Astrocyte (in vitro differentiated cells and primary cell): ENCODE results near the gene PIK3R6. TPM values are rescaled to one million over a fixed set of nuclear protein-coding genes. Genes with fewer than 3 reads are reported as not detected.

Source experiments
- DNase-seq: peaks from one replicate; pipeline ENCODE4 v3.0.0-alpha.2; 2010; ENCODE audit warnings: low read depth
- FAIRE-seq: peaks from 2 replicates; lab custom pipeline; 2011; peaks lifted over from hg19 to GRCh38; lab: Jason Lieb, UNC
- H2AFZ ChIP-seq: 2 replicates; pipeline ENCODE4 v1.6.0; 2012; ENCODE audit warnings: low read depth, low read length, inconsistent platforms
- H3K27ac ChIP-seq: 2 replicates; pipeline ENCODE4 v1.5.1; 2011; ENCODE audit warnings: low read depth, low read length, inconsistent platforms
- H3K27me3 ChIP-seq: 2 replicates; pipeline ENCODE4 v1.6.0; 2011; ENCODE audit warnings: low read length, inconsistent platforms; ENCODE audit not compliant: insufficient read depth
- H3K36me3 ChIP-seq: 2 replicates; pipeline ENCODE4 v1.5.1; 2011; ENCODE audit warnings: low read length, inconsistent platforms; ENCODE audit not compliant: insufficient read depth
- H3K4me1 ChIP-seq: 2 replicates; pipeline ENCODE4 v1.5.1; 2011; ENCODE audit warnings: low read length, inconsistent platforms; ENCODE audit not compliant: insufficient read depth
- H3K4me2 ChIP-seq: 2 replicates; pipeline ENCODE4 v1.6.0; 2012; ENCODE audit warnings: low read length, inconsistent platforms
- H3K4me3 ChIP-seq: 2 replicates; pipeline ENCODE4 v1.5.1; 2011; ENCODE audit warnings: low read depth, mild to moderate bottlenecking, low read length, inconsistent platforms; ENCODE audit not compliant: insufficient read depth
- H3K79me2 ChIP-seq: 2 replicates; pipeline ENCODE4 v1.6.0; 2012; ENCODE audit warnings: mild to moderate bottlenecking, low read length, inconsistent platforms; ENCODE audit not compliant: insufficient read depth
- H3K9ac ChIP-seq: 2 replicates; pipeline ENCODE4 v1.6.0; 2012; ENCODE audit warnings: mild to moderate bottlenecking, low read length, inconsistent platforms
- H3K9me3 ChIP-seq: 2 replicates; pipeline ENCODE4 v1.5.1; 2012; ENCODE audit warnings: low read depth, mild to moderate bottlenecking, low read length, inconsistent platforms; ENCODE audit not compliant: insufficient read depth
- H4K20me1 ChIP-seq: 2 replicates; pipeline ENCODE4 v1.6.0; 2012; ENCODE audit warnings: low read length, inconsistent platforms; ENCODE audit not compliant: insufficient read depth
- H3K27ac Mint-ChIP-seq: one replicate; pipeline ENCODE4 v1.8.0; 2021; ENCODE audit warnings: mild to moderate bottlenecking, mixed read lengths; ENCODE audit not compliant: unreplicated experiment
- H3K27me3 Mint-ChIP-seq: one replicate; pipeline ENCODE4 v1.8.0; 2021; ENCODE audit warnings: low read depth, mixed read lengths; ENCODE audit not compliant: unreplicated experiment
- H3K36me3 Mint-ChIP-seq: one replicate; pipeline ENCODE4 v1.8.0; 2021; ENCODE audit warnings: low read depth, mixed read lengths; ENCODE audit not compliant: unreplicated experiment
- H3K4me1 Mint-ChIP-seq: one replicate; pipeline ENCODE4 v1.8.0; 2021; ENCODE audit warnings: low read depth, mixed read lengths; ENCODE audit not compliant: unreplicated experiment
- H3K4me3 Mint-ChIP-seq: one replicate; pipeline ENCODE4 v1.8.0; 2021; ENCODE audit warnings: mild to moderate bottlenecking, moderate library complexity, mixed read lengths; ENCODE audit not compliant: unreplicated experiment
- H3K9me3 Mint-ChIP-seq: one replicate; pipeline ENCODE4 v1.8.0; 2021; ENCODE audit warnings: mild to moderate bottlenecking, mixed read lengths; ENCODE audit not compliant: unreplicated experiment
- CTCF ChIP-seq: IDR thresholded peaks from 2 replicates; pipeline ENCODE4 v1.5.1; 2011; ENCODE audit warnings: low read depth, mild to moderate bottlenecking, inconsistent platforms, low read length, moderate library complexity; ENCODE audit not compliant: insufficient read depth
- EZH2 ChIP-seq: IDR thresholded peaks from 2 replicates; pipeline ENCODE4 v1.6.1; 2012; ENCODE audit warnings: mild to moderate bottlenecking, low read length, inconsistent platforms; ENCODE audit not compliant: insufficient read depth
- total RNA-seq: library from RNA; stranded (reverse); gene quantifications from 2 replicates; pipeline ENCODE4 v1.2.1, GENCODE V29; 2021

The PIK3R6 gene
- total RNA-seq, 1 donor from 2014 or later = not detected

GRCh38 chr17:8821446-8822105 is 45.9 kb downstream of the PIK3R6 start:
- Histone ChIP-seq H3K9me3 (peaks cover 2% of the 10 kb centered on the region), H3K4me2 (no peak overlapping the region), H3K27me3 (no peaks in the 10 kb centered on the region), H4K20me1 (no peaks in the 10 kb centered on the region), H3K9ac (no peak overlapping the region), H3K4me3 (no peak overlapping the region), H2AFZ (no peak overlapping the region), H3K27ac (no peak overlapping the region), H3K79me2 (no peaks in the 10 kb centered on the region), H3K4me1 (no peaks in the 10 kb centered on the region), H3K36me3 (no peaks in the 10 kb centered on the region)
- no peak for FAIRE-seq
- Mint-ChIP-seq H3K27ac (peak overlapping the region; percentile 72), H3K27me3 (peaks cover 19% of the 10 kb centered on the region), H3K9me3 (peaks cover 12% of the 10 kb centered on the region), H3K36me3 (no peaks in the 10 kb centered on the region), H3K4me3 (no peak overlapping the region), H3K4me1 (peaks cover 12% of the 10 kb centered on the region)
- TF ChIP-seq CTCF (no peak), EZH2 (no peak)
- no peak for DNase-seq

GRCh38 chr17:8820311-8821010 is 47.0 kb downstream of the PIK3R6 start:
- peak; percentile 19 for DNase-seq
- Mint-ChIP-seq H3K36me3 (no peaks in the 10 kb centered on the region), H3K4me1 (peaks cover 12% of the 10 kb centered on the region)

More at GRCh38 chr17:8820311-8821010, 47.0 kb downstream of the PIK3R6 start:
- no peak overlapping the region for H3K4me3 ChIP-seq
- H3K4me2 ChIP-seq = no peak overlapping the region
- H3K27ac ChIP-seq = no peak overlapping the region
- no peaks in the 10 kb centered on the region for H3K27me3 ChIP-seq
- H2AFZ ChIP-seq = no peak overlapping the region
- Mint-ChIP-seq H3K4me3 (no peak overlapping the region), H3K27me3 (peaks cover 19% of the 10 kb centered on the region), H3K27ac (no peak overlapping the region), H3K9me3 (peaks cover 7% of the 10 kb centered on the region)
- H3K4me1 ChIP-seq = no peaks in the 10 kb centered on the region
- peaks cover 2% of the 10 kb centered on the region for H3K9me3 ChIP-seq
- no peak for TF ChIP-seq CTCF
- TF ChIP-seq EZH2 = no peak
- no peak for FAIRE-seq
- no peaks in the 10 kb centered on the region for H3K36me3 ChIP-seq
- H3K9ac ChIP-seq = no peak overlapping the region
- H3K79me2 ChIP-seq = no peaks in the 10 kb centered on the region
- H4K20me1 ChIP-seq = no peaks in the 10 kb centered on the region
